Neural cell (in vitro differentiated cells): Measurements from ENCODE around the gene CELSR1. TPM values are rescaled to one million over a fixed set of nuclear protein-coding genes. Genes with fewer than 3 reads are reported as not detected.

Source experiments
- H2AFZ ChIP-seq: fragments of 200-600, 300-800 bp; sonication (generic), shearing (Covaris generic); 2 replicates; pipeline ENCODE4 v1.6.0; 2014; ENCODE audit warnings: low read depth, mild to moderate bottlenecking, antibody characterized with exemption, low read length, moderate library complexity
- H3F3A ChIP-seq: fragments of 200-600 bp; shearing (Covaris generic); 2 replicates; pipeline ENCODE4 v1.6.1; 2016; ENCODE audit warnings: mild to moderate bottlenecking, moderate library complexity, mixed read lengths, antibody characterized with exemption, low read length; ENCODE audit not compliant: insufficient read depth, poor library complexity, severe bottlenecking
- H3K27ac ChIP-seq: fragments of 200-600, 300-800 bp; sonication (generic), shearing (Covaris generic); 2 replicates; pipeline ENCODE4 v1.5.1; 2014; ENCODE audit warnings: mild to moderate bottlenecking, low read length, moderate library complexity
- H3K27me3 ChIP-seq: fragments of 300-800, 200-600 bp; sonication (generic), shearing (Covaris generic); 2 replicates; pipeline ENCODE4 v1.6.0; 2014; ENCODE audit warnings: mild to moderate bottlenecking, low read depth, low read length, moderate library complexity; ENCODE audit not compliant: insufficient read depth
- H3K36me3 ChIP-seq: fragments of 300-800, 200-600 bp; sonication (generic), shearing (Covaris generic); 2 replicates; pipeline ENCODE4 v1.5.1; 2014; ENCODE audit warnings: mild to moderate bottlenecking, antibody characterized with exemption, low read length, moderate library complexity; ENCODE audit not compliant: insufficient read depth
- H3K4me2 ChIP-seq: fragments of 300-800, 200-600 bp; sonication (generic), shearing (Covaris generic); 2 replicates; pipeline ENCODE4 v1.6.0; 2014; ENCODE audit warnings: mild to moderate bottlenecking, low read length
- H3K4me3 ChIP-seq: fragments of 300-800, 200-600 bp; sonication (generic), shearing (Covaris generic); 2 replicates; pipeline ENCODE4 v1.5.1; 2014; ENCODE audit warnings: mild to moderate bottlenecking, low read length, moderate library complexity
- H3K79me2 ChIP-seq: fragments of 200-600 bp; shearing (Covaris generic); replicated peaks from 2 replicates; pipeline ENCODE4 v1.6.0; 2014; ENCODE audit warnings: mild to moderate bottlenecking, low read length, moderate library complexity; ENCODE audit not compliant: insufficient read depth
- H3K9ac ChIP-seq: fragments of 300-800, 200-600 bp; sonication (generic), shearing (Covaris generic); 2 replicates; pipeline ENCODE4 v1.6.1; 2016; ENCODE audit warnings: mild to moderate bottlenecking, low read length, mixed read lengths
- H3K9me2 ChIP-seq: fragments of 200-600 bp; shearing (Covaris generic); 2 replicates; pipeline ENCODE4 v1.6.1; 2016; ENCODE audit warnings: mild to moderate bottlenecking, low read length, mixed read lengths; ENCODE audit not compliant: insufficient read depth
- H3K9me3 ChIP-seq: fragments of 200-600, 300-800 bp; sonication (generic), shearing (Covaris generic); 2 replicates; pipeline ENCODE4 v1.6.1; 2016; ENCODE audit warnings: mild to moderate bottlenecking, mixed run types, low read length, moderate library complexity, mixed read lengths
- H4K20me1 ChIP-seq: fragments of 200-600 bp; shearing (Covaris generic); 2 replicates; pipeline ENCODE4 v1.6.1; 2016; ENCODE audit warnings: mild to moderate bottlenecking, mixed run types; ENCODE audit not compliant: insufficient read depth
- EZH2 ChIP-seq: fragments of 200-600, 300-800 bp; shearing (Covaris generic), sonication (generic); IDR thresholded peaks from 2 replicates; pipeline ENCODE4 v1.6.1; 2014; ENCODE audit warnings: antibody characterized with exemption, low read length, borderline replicate concordance, mild to moderate bottlenecking; ENCODE audit not compliant: insufficient read depth, poor library complexity, severe bottlenecking
- MXI1 ChIP-seq: fragments of 450-650 bp; conservative IDR thresholded peaks from 2 replicates; pipeline ENCODE4 v1.6.1; 2014; ENCODE audit warnings: antibody characterized with exemption, mild to moderate bottlenecking; ENCODE audit not compliant: poor library complexity, severe bottlenecking
- POLR2AphosphoS5 ChIP-seq: IDR thresholded peaks from 2 replicates; pipeline ENCODE4 v1.6.1; 2012
- RAD21 ChIP-seq: fragments of 450-650 bp; conservative IDR thresholded peaks from 2 replicates; pipeline ENCODE4 v1.6.1; 2014; ENCODE audit warnings: antibody characterized with exemption, mild to moderate bottlenecking, moderate library complexity
- SMC3 ChIP-seq: fragments of 450-650 bp; conservative IDR thresholded peaks from 2 replicates; pipeline ENCODE4 v1.6.1; 2014; ENCODE audit warnings: antibody characterized with exemption, mild to moderate bottlenecking, moderate library complexity; ENCODE audit not compliant: poor library complexity
- TAF1 ChIP-seq: IDR thresholded peaks from 2 replicates; pipeline ENCODE4 v1.6.1; 2012; ENCODE audit warnings: low read depth
- polyA plus RNA-seq: library from polyadenylated mRNA; depleted of rRNA; stranded (reverse); fragments of >200 nt; gene quantifications from 2 replicates; pipeline ENCODE4 v1.2.3, GENCODE V29; 2014
- TF ChIP-seq, protein P1 (sequence below): IDR thresholded peaks from 2 replicates; pipeline ENCODE4 v1.6.1; 2012; ENCODE audit warnings: borderline replicate concordance
- TF ChIP-seq, protein P2 (sequence below): fragments of 450-650 bp; IDR thresholded peaks from 2 replicates; pipeline ENCODE4 v1.5.1; 2014; ENCODE audit warnings: antibody characterized with exemption, mild to moderate bottlenecking, moderate library complexity; ENCODE audit not compliant: poor library complexity, severe bottlenecking

The CELSR1 gene
- polyA plus RNA-seq, 1 donor from 2014 or later = 0.14 TPM

DNA sequence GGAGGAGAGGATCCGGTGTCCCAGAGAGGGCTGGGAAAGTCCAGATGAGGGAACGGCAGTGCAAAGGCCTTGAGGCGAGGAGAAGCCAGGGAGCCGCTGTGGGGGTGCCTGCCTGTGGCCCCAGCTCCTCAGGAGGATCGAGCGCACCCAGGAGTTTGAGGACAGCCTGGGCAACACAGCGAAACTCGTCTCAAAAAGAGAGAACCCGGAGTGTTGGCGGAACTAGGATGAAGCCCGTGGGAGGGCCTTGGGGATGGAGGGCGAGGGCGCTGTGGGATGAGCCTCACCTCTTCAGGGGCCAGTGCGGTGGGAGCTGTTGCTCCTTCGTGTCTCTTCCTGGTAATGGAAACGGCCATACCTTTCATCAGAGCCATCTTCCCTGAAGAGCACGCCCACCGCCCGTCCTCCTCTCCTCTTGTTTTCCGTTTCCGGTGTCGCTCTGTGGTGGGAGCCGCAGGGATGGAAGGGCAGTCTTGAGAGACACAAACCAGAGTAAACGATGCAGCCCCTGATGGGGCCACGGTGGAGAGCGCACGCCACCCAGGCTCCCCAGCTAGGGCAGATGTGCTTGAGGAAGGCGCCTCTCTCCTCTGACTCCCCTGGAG, 186.2 kb downstream of the CELSR1 start:
- no peaks in the 10 kb centered on the region for H3F3A ChIP-seq
- no peaks in the 10 kb centered on the region for H4K20me1 ChIP-seq
- no peak overlapping the region for H3K9ac ChIP-seq
- no peak overlapping the region for H2AFZ ChIP-seq
- TF ChIP-seq MXI1 = no peak
- no peak overlapping the region for H3K27ac ChIP-seq
- H3K4me3 ChIP-seq = no peak overlapping the region
- no peaks in the 10 kb centered on the region for H3K27me3 ChIP-seq
- H3K9me3 ChIP-seq = no peaks in the 10 kb centered on the region
- H3K79me2 ChIP-seq = no peaks in the 10 kb centered on the region
- H3K9me2 ChIP-seq = no peaks in the 10 kb centered on the region
- no peaks in the 10 kb centered on the region for H3K36me3 ChIP-seq
- H3K4me2 ChIP-seq = no peak overlapping the region

DNA sequence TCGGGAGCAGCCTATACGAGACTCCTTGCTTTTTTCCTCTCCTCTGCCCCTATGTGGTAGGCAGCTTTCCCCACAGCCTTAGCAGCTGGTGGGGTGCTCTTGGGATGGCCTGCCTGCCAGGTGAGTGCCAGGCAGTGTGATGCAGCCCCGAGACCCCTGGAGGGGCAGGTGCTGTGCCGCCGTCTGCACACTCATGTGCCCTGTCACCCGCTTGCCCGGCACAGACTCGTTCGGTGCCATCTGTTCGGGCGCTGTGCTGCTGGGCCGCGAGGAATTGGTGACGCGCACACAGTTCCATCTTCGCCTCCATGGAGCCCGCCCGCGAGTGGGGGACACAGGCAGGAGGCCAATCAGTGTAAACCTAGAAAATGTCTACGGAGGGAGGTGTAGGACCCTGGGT, 186.8 kb downstream of the CELSR1 start:
- Histone ChIP-seq H3K9me2 (no peaks in the 10 kb centered on the region), H3K4me3 (no peak overlapping the region), H2AFZ (no peak overlapping the region), H3K27me3 (no peaks in the 10 kb centered on the region), H3K36me3 (no peaks in the 10 kb centered on the region), H3K9ac (no peak overlapping the region), H3K79me2 (no peaks in the 10 kb centered on the region), H3F3A (no peaks in the 10 kb centered on the region), H3K4me2 (no peak overlapping the region), H3K27ac (no peak overlapping the region), H3K9me3 (no peaks in the 10 kb centered on the region), H4K20me1 (no peaks in the 10 kb centered on the region)
- TF ChIP-seq, protein P1, sequence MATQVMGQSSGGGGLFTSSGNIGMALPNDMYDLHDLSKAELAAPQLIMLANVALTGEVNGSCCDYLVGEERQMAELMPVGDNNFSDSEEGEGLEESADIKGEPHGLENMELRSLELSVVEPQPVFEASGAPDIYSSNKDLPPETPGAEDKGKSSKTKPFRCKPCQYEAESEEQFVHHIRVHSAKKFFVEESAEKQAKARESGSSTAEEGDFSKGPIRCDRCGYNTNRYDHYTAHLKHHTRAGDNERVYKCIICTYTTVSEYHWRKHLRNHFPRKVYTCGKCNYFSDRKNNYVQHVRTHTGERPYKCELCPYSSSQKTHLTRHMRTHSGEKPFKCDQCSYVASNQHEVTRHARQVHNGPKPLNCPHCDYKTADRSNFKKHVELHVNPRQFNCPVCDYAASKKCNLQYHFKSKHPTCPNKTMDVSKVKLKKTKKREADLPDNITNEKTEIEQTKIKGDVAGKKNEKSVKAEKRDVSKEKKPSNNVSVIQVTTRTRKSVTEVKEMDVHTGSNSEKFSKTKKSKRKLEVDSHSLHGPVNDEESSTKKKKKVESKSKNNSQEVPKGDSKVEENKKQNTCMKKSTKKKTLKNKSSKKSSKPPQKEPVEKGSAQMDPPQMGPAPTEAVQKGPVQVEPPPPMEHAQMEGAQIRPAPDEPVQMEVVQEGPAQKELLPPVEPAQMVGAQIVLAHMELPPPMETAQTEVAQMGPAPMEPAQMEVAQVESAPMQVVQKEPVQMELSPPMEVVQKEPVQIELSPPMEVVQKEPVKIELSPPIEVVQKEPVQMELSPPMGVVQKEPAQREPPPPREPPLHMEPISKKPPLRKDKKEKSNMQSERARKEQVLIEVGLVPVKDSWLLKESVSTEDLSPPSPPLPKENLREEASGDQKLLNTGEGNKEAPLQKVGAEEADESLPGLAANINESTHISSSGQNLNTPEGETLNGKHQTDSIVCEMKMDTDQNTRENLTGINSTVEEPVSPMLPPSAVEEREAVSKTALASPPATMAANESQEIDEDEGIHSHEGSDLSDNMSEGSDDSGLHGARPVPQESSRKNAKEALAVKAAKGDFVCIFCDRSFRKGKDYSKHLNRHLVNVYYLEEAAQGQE = no peak
- TF ChIP-seq MXI1 (no peak), TAF1 (no peak), POLR2AphosphoS5 (no peak), SMC3 (no peak), EZH2 (no peak), RAD21 (no peak)
- TF ChIP-seq, protein P2, sequence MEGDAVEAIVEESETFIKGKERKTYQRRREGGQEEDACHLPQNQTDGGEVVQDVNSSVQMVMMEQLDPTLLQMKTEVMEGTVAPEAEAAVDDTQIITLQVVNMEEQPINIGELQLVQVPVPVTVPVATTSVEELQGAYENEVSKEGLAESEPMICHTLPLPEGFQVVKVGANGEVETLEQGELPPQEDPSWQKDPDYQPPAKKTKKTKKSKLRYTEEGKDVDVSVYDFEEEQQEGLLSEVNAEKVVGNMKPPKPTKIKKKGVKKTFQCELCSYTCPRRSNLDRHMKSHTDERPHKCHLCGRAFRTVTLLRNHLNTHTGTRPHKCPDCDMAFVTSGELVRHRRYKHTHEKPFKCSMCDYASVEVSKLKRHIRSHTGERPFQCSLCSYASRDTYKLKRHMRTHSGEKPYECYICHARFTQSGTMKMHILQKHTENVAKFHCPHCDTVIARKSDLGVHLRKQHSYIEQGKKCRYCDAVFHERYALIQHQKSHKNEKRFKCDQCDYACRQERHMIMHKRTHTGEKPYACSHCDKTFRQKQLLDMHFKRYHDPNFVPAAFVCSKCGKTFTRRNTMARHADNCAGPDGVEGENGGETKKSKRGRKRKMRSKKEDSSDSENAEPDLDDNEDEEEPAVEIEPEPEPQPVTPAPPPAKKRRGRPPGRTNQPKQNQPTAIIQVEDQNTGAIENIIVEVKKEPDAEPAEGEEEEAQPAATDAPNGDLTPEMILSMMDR = no peak

DNA sequence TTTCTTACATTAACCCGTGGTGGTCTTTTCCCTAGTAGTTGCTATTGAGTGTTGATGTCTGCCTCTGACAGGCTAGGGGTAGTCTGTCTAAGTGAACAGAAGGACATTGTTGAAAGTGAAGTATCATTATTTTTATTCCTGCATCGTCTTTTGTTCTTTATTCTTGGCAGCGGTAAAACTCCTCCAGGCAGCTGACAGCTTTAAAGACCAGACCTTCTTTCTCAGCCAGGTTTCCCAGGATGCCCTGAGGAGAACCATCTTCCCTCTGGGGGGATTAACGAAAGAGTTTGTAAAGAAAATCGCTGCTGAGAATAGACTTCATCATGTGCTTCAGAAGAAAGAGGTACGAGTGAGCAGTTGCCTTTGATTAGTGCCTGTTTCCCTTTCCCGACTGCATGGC, 187.3 kb downstream of the CELSR1 start:
- no peaks in the 10 kb centered on the region for H3K79me2 ChIP-seq
- no peaks in the 10 kb centered on the region for H3K9me2 ChIP-seq
- H3K27me3 ChIP-seq = no peaks in the 10 kb centered on the region
- no peaks in the 10 kb centered on the region for H4K20me1 ChIP-seq
- H3K4me2 ChIP-seq = no peak overlapping the region
- no peak overlapping the region for H2AFZ ChIP-seq
- no peak overlapping the region for H3K4me3 ChIP-seq
- H3K9me3 ChIP-seq = no peaks in the 10 kb centered on the region
- H3K36me3 ChIP-seq = no peaks in the 10 kb centered on the region
- no peaks in the 10 kb centered on the region for H3F3A ChIP-seq
- H3K9ac ChIP-seq = no peak overlapping the region
- TF ChIP-seq EZH2 (no peak), POLR2AphosphoS5 (no peak), SMC3 (no peak)
- no peak overlapping the region for H3K27ac ChIP-seq
